NCI-H526 (cell line): Measurements from ENCODE around the gene PIBF1.
A peak's percentile ranks its signal among the peaks of the same experiment; 100 is the strongest.
"Not testable (repeated sequence)": the region's sequence is repeated elsewhere in the genome, so short reads cannot be mapped to it uniquely, and the experiment has no call there.

Experiments
- DNase-seq, 2 experiments: peaks; one replicate each; lab custom pipeline; 2025; lab: John Stamatoyannopoulos, UW

PIBF1 gene

DNA sequence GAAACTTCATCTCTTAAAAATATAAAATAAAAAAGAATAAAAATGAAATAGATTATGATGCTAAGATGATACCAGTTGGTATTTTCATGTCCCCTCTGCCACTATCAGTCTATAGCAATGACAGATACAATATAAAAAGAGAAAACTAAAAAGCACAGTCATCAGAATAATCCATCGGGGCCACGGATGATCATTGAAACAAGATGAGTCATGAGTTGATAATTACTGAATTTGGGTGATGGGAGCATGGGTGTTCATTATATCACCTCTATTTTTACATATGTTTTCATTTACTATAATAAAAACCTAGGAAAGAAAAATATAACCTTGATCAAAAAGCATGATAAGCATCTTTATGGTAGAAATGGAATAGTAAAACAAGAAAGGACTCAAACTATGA, 41.1 kb downstream of the PIBF1 start:
- no peak for DNase-seq

DNA sequence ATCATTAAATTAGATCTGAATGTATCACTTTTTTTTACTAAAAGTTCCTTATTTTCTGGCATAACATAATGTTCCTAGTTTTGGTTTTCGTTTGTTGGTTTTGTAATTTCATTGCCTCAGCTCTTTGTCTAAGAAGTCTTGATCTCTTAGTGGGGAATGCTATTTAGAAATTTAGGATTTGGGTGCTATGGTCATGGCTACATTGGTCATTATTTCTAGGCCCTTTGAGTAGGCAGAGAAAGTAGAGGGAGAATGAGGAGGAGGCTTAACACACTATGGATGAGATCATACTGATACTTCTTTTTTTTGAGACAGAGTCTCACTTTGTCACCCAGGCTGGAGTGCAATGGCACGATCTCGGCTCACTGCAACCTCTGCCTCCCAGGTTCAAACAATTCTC, 41.8 kb downstream of the PIBF1 start:
- no peak for DNase-seq

DNA sequence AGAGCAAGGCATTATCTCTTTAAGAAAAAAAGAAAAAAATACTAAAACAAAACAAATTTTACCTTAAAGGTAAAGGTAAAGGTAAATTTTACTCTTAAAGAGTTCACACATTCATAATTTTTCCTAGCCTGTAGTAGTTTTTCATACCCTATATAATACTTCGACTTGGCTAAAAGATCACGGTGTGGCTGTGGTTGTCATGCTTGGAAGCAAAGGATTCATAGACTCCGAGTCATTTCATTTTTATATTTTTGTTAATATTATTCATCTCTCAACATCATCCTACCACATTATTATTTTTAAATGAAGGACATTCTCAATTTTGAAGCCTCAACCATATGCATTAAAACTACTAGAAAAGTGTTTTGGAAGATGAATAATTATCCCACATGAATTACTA, 52.7 kb downstream of the PIBF1 start:
- no peak for DNase-seq

DNA sequence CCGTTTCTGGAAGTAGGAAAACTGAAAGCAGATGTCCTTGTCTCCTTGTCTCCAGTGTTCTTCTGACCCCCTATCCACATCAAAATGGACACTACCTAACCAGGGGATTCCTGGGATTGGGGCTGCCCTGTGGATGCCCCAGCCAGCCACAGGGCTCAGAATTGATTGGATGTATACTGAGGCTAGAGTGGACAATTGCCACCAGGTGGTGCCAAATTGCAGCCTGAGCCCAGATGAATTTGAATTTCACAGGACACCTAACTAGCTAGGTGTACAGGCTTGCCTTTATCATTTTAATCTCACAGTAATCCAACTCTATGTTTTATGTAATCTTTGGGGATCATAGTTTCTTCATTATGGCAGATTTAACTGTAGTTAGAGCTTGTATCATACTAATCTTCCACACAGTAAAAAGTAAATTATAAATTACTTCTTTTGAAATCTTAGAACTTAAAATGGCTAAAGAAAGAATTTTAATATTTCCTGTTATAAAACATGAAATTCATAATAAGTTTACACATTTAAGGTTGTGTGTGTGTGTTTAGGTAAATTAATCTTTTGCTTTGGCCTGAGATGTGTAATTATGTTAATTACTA, 58.0 kb downstream of the PIBF1 start:
- DNase-seq: peak; percentile 73 to 86

DNA sequence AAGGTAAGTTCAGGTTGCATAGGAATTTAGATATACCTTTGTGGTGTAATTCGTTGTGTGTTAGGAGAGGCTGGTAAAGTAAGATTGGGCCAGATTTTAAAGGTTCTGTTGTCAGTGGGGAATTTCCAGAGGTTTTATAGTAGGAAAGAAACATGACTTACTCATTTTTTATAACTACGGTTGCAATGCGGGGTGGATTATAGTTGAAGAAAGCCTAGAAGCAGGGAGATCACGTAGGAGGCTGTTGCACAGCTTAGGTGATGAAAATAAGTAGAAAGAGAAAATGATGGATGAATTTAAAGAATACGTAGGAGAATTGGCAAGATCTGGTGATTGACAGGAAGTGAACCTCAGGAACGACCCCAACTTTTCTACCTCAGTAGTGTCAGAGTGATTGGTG, 61.1 kb downstream of the PIBF1 start:
- DNase-seq: no peak

DNA sequence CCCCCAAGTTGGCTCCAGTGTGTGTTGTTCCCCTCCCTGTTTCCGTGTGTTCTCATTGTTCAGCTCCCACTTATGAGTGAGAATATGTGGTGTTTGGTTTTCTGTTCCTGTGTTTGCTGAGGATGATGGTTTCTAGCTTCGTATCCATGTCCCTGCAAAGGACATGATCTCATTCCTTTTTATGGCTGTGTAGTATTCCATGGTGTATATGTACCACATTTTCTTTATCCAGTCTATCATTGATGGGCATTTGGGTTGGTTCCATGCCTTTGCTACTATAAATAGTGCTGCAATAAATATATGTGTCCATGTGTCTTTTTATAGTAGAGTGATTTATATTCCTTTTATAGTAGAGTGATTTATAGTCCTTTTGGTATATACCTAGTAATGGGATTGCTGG, 63.2 kb downstream of the PIBF1 start:
- DNase-seq: not testable (repeated sequence)

DNA sequence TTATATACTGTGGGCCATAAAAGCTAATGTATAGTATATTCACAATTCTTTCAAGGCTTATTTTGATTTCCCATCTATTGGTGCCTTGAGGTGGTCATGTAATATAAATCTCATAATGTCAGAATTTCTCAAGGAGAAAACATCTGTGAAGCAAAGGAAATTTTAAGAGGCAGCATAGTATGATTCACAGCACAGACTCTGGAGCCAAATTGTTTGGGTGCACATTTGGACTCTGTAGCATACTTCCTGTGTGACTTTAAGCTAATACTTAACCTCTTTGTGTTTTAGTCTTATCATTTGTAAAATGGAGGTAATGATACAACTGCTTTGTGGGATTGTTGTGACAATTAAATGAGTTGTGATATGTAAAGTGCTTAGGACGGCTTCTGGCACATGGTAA, 67.6 kb downstream of the PIBF1 start:
- no peak for DNase-seq

DNA sequence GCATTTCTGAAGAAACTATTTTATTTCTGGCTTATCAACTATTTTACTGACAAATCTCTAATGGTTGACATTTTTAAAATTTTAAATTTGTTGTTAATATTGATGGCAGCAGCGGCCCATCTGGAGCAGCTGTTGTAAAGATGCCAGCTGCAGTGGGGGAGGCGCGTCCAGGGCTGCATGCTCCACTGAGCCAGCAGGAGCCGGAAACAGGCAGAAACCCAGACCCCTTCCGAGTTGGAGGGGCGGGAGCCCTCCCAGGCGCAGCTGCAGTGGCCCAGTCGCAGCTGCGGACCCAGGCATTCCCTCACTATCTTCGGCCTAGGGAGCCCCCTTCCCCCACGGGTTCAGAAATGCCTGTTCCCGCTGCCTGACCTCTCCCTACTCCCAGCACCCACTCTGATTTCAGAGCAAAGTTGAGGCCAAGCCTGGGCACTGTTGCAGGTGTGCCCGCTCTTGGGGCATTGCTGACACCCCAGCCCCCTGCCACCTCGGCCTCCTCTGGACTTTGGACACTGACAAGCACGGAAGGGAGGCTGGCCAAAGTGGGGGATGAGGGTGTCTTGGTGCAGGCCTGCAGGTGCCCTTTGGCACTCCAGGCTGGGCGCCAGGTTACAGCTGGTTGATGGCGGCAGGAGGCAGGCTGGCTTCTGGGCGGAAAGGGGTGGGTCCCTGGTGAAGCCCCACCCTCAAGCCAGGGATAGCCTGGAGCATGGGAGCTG, 69.2 kb downstream of the PIBF1 start:
- no peak for DNase-seq

DNA sequence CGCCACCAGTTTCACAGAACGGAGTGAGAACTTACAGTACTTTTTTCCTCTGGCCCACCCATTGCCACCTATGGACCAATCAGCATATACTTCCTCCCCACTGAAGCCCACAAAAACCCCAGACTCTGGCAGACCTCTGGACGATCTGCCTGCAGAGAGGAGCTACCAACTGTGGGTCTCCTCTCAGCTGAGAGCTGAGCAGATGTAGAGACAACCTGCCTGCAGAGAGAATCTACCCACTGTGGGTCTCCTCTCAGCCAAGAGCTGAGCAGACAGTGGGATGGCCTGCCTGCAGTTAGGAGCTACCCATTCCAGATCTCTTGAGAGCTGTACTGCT, 69.7 kb downstream of the PIBF1 start:
- no peak for DNase-seq

DNA sequence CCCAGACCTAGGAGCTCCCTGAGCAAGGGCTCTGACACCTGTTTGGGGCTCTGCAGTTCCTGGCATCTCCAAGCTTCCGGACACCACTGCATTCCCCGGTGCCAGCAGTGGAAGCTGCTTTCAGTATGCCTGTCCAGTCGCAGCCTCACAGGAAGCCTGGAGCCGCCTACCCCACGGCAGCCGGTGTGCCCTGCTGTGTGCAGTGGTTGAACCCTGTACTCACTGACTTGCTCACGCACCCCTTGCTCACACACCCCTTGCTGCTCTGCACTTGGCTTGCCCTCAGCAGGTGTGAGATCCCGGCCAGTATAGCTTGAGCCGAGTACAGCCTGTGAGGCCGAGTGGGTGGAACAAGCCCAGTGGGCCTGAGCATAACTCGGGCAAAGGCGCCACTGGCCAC, 70.3 kb downstream of the PIBF1 start:
- no peak for DNase-seq

DNA sequence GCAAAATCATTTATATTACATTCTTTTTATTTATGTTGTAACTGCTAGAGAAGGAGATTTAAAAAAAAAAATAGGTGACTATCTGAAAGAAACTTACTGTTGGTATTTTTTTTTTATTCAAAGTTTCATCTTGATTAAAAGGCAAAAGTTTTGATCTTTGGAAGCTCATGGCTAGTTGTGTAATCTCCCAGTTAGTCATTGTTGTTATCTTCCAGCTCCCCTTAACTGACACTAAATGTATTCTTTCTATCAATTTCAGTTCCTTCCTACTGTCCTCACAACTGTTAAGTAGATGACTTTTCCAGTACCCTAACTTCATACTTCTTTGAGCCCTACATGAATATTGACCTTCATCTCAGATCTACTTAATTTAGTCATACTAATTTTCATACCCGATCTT, 71.1 kb downstream of the PIBF1 start:
- DNase-seq: no peak

DNA sequence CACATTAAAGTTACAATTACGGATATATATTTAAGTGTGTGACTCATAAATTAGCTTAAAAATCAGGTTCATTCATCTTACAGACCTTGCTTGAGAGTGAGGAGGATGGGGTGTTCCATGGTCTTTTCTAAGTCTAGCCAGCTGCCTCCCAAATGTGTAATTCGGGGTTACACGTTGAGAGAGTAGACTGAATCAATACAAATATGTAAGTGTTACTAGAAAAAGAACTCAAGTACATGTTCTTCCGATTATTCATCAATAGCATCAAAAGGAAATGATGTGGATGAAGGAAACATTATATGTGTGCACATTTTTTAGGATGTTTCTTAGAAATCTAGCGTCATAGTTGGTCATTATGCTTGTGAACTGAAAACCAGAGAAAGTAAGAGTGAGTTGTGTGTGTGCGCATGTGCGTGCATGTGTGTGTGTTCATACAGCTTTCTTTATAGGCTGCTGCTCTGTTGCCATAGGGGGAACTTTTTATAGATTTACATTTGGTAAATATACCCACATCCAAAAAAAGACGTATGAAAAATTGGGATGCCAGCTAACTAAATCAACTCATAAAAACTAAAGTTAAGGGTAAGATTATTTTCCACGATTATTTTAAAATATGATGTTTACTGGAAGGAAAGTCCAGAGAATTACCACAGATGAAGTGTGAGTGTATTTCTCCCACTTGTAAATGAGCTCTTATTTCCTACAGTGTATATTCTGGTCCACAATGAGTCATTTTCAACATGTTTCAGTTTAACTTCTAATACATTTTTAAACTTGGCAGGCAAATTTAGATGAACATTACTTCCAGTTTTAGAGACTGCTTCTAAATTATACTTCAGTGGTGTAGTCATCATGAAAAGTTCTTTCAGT, 82.4 kb downstream of the PIBF1 start:
- DNase-seq: no peak

DNA sequence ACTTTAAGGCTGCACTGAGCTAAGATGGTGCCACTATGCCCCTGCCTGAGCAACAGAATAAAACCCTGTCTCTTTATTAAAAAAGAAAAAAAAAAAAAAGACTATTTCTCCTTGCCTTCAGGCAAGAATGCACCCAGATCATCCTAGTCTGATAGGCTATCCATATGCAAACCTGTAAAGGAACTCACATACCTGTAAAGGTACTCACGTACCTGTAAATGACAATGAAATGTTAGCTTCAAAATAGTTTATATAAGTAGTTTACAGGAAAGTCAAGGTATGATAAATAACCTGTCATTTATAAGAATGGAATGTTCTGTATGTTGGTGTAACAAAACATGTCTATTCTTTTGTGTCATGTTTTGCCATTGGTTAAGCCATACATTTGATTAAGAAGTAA, 86.3 kb downstream of the PIBF1 start:
- DNase-seq: no peak

DNA sequence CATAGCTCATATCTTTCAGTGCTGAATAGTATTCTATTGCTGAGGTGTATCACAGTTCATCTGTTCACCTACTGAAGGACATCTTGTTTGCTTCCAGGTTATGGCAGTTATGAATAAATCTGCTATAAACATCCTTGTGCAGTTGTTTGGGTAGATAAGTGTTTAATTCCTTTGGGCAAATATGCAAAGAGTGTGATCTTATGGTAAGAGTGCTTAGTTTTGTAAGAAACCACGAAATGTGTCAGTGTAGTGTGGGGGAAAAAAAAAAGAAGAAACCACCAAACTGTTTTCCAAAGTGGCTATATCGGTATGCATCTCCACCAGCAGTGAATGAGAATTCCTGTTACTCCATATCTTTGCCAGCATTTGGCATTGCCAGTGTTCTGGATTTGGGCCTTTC, 93.3 kb downstream of the PIBF1 start:
- no peak for DNase-seq

DNA sequence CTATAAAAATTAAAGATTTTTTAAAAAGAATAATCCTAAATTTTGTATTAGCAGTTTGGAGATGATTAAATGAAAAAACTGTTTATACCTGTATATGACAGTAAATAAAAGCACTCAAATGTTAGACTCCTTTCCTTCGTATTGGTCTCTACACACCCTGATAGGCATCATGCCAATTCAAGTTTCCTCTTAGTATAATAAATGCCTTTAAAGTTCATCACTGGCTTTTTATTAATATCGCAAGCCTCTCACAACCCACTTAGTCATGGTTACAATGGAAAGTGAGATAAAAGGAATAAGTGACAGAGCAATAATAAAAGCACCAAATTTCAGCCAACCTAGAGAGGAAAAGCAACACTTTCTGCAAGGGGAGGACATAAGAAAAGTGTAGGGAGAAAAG, 102.2 kb downstream of the PIBF1 start:
- no peak for DNase-seq

DNA sequence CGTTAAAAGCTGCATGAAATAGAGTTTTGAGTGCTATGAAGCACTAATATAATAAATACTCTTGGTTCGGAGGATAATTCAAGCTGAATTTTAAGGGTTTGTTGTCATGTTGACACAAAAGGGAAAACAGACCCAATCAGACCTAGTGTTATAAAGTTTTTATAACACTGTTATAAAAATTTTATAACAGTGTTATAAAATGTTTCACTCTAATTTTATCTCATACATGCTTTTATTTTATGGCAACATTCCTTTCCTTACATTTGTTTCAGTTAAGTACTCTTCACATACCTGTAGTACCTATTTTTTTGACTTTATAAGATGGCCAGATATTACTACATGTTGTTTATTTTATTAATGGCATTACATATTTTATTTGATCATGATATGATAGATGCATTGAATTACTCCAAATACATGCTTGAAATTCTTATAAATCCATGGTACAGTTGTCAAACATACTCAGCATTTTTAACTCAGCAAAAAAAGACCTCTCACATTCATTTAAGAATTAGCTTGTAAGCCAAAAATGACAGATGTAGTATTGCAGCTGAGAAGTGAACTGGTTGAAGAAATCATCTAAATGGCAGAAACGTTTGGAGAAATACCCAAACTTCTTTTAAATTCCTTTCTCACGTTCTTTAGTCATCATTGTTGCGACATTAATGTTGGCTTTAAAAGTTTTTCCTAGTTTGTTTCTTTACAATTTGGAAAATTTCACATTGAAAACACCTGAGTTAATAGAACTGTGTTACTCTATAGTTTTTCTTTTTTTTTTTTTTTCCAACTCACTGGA, 104.5 kb downstream of the PIBF1 start:
- no peak for DNase-seq

DNA sequence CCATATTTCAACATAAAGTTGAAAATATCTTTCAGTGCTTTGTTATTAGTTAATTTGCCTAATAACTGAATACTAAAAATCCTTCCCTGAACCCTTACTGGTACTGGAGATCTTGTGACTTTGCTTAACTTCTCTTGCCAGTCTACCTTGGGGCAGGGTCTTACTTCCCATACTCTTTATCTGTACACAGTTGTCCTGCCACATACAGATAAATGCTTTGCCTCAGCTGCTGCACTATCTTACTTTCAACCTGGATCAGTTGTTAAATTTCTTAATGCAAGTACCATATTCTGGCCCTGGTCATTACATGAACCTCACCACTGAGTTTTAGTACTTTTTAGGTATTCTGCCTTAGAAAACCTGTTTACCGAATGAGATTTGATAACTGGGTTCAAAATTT, 107.6 kb downstream of the PIBF1 start:
- no peak for DNase-seq

DNA sequence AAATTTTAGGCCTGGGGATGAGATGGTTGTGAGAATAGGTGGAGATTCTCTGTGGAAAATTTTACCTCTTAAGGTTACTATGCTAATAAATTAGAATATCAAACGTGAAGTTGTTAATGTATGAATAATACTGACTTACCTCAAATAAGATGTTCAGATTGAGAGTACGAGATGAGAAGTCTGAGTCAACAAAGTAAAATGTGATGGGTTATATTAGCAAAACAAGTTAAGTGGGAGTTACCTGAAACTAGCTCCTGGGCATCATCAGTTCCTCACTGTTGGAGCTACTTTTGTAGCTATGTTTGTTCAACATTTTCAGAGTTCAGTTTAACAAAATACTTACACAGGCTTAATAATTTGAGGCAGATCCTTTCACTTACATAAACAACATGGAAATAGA, 108.6 kb downstream of the PIBF1 start:
- DNase-seq: no peak

DNA sequence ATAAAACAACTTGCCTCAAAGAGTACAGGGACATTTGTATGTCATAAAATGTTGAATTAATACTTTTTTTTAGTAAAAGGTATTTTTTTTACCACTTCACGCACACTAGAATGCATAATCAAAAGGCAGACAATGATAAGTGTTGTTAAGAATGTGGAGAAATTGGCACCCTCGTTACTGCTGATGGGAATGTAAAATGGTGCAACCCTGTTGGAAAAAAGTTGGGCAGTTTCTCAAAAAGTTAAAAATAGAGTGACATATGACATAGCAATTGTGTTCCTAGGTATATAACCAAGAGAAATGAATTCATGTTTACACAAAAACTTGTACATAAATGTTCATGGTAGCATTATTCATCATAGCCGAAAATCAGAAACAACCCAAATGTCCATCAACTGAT, 109.5 kb downstream of the PIBF1 start:
- DNase-seq: no peak

DNA sequence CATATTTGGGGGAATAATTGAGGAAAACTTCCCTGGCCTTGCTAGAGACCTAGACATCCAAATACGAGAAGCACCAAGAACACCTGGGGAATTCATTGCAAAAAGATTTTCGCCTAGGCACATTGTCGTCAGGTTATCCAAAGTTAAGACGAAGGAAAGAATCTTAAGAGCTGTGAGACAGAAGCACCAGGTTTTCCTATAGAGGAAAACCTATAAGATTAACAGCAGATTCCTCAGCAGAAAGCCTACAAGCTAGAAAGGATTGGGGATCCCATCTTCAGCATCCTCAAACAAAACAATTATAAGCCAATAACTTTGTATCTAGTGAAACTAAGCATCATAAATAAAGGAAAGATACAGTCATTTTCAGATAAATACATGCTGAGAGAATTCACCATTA, 114.9 kb downstream of the PIBF1 start:
- no peak for DNase-seq

DNA sequence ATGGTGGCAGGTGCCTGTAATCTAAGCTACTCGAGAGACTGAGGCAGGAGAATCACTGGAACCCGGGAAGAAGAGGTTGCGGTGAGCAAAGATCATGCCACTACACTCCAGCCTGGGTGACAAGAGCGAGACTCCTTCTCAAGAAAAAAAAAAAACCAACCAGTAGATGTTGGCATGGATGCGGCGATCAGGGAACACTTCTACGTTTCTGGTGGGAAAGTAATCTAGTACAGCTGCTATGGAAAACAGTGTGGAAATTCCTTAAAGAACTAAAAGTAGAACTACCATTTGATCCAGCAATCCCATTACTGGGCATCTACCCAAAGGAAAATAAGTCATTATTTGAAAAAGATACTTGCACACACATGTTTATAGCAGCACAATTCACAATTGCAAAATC, 119.6 kb downstream of the PIBF1 start:
- DNase-seq: not testable (repeated sequence)

DNA sequence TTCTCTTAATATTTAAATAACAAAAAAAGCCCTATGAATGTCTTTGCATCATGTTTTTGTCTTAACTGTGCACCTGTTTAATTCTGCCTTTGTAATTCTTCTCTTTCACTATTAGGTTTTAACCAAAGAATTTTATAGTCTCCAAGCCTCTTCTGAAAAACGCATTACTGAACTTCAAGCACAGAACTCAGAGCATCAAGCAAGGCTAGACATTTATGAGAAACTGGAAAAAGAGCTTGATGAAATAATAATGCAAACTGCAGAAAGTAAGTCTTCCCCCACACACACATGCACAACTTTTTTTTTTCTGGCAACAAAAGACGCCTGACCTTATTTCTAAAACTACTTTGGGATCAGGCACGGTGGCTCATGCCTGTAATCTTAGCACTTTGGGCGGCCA, 126.5 kb downstream of the PIBF1 start:
- DNase-seq: no peak

DNA sequence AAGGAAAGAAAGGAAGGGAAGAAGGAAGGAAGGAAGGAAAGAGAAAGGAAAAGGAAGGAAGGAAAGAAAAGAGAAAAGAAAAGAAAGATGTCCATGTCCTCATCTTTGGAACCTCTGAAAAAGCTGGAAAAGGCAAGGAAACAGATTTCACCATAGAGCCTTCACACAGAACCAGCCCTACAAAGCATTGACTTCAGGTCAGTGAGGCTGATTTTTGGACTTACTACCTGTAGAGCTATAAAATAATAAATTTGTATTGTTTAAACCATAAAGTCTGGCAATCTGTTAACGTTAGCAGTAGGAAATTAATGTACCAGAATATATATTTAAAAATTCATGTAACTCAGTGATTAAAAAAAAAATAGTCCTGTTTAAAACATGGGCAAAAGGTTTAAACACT, 130.0 kb downstream of the PIBF1 start:
- DNase-seq: no peak
